Spleen (tissue), 7 donors: ENCODE data around the gene FPGS.

ENCODE experiments used
- POLR2A ChIP-seq, 3 donors: fragments of 450-650 bp; IDR thresholded peaks; one replicate each; pipeline ENCODE4 v1.5.1; 2017; ENCODE audit warnings: antibody characterized with exemption in 3 of 3, mild to moderate bottlenecking in 1 of 3
- TF ChIP-seq, protein P1 (sequence below), 11 experiments: fragments of 200-600 bp in 7 of 11; fragments of 450-650 bp in 4 of 11; sonication (generic) in 4 of 11; IDR thresholded peaks in 8 of 11; conservative IDR thresholded peaks in 3 of 11; 1 replicate in 7 of 11; 2 replicates in 4 of 11; pipeline versions ENCODE4 v1.4.0 to v1.8.0; 2016 to 2021; ENCODE audit warnings: antibody characterized with exemption in 11 of 11, inconsistent platforms in 4 of 11, mild to moderate bottlenecking in 1 of 11
- donor health status: DM: no; HTN: no; CAD: no; lungs with moderate emphysema.
- donor health status: DM: no; HTN: no; CAD: no.
- donor health status: DM: no; HTN: no; CAD: no.

DNA sequence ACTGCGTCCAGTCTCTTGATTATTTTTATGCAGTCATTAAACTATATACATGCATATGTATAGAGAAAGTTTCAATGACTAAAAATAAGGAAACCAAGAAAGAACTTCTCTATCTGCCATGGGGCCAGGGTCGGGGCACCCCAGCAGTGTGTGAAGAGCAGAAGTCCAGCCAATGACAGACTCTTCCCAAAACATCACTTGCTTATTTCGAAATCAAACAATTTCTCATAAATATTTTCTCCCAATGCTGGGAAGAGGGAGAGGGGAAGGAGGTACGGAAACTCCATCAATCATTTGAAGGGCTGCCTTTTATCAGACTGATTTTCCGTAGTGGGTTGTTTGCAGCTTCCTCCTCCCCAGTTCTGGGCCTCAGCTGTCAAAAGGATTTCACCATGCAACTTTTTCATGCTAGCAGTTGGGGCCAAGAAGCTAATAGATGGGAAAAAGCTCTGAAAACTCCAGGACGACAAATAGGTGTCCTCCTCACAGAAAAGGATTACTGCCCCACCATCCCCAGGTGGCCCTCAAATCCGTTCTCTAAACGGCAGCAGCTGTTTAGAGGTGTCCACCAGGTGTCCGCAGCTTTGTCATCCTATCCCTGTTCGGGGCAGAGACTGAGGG is 617 bp upstream of the FPGS start:
- TF ChIP-seq, protein P1, sequence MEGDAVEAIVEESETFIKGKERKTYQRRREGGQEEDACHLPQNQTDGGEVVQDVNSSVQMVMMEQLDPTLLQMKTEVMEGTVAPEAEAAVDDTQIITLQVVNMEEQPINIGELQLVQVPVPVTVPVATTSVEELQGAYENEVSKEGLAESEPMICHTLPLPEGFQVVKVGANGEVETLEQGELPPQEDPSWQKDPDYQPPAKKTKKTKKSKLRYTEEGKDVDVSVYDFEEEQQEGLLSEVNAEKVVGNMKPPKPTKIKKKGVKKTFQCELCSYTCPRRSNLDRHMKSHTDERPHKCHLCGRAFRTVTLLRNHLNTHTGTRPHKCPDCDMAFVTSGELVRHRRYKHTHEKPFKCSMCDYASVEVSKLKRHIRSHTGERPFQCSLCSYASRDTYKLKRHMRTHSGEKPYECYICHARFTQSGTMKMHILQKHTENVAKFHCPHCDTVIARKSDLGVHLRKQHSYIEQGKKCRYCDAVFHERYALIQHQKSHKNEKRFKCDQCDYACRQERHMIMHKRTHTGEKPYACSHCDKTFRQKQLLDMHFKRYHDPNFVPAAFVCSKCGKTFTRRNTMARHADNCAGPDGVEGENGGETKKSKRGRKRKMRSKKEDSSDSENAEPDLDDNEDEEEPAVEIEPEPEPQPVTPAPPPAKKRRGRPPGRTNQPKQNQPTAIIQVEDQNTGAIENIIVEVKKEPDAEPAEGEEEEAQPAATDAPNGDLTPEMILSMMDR (IDR thresholded peaks at IDR 0.05 in 8 of 11, conservative IDR thresholded peaks at IDR 0.05 in 3 of 11) = peak in 2 of 11 experiments; percentile 10 to 16
- TF ChIP-seq POLR2A (IDR thresholded peaks at IDR 0.05) = no peak
